HG02798 (cell line): ENCODE measurements around the gene ZNF593OS.

Source experiments
- ATAC-seq: cut with Tn5 transposase; IDR thresholded peaks from one replicate; pipeline ENCODE4 v1.9.1; 2021; ENCODE audit warnings: mild to moderate bottlenecking; ENCODE audit not compliant: unreplicated experiment, poor library complexity

Gene ZNF593OS

DNA sequence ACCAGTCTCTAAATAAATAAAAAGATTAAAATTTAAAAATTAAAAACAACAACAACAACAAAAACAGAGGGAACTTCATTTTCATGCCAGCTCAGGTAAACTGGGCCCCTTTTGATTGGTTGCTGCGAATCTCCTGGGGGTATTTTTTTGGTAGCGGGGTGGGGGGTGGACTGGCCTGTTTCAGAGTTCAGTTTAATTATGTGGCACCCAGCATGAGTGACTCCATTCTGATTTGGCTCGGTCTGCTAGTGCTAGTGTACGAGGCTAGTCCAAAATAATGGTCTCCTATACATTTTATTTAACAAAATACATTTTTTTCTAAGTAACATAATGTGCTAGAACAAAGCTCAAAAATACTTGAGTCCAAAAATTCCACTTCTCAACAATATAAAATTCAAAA is 41.9 kb downstream of the ZNF593OS start:
- no peak for ATAC-seq

DNA sequence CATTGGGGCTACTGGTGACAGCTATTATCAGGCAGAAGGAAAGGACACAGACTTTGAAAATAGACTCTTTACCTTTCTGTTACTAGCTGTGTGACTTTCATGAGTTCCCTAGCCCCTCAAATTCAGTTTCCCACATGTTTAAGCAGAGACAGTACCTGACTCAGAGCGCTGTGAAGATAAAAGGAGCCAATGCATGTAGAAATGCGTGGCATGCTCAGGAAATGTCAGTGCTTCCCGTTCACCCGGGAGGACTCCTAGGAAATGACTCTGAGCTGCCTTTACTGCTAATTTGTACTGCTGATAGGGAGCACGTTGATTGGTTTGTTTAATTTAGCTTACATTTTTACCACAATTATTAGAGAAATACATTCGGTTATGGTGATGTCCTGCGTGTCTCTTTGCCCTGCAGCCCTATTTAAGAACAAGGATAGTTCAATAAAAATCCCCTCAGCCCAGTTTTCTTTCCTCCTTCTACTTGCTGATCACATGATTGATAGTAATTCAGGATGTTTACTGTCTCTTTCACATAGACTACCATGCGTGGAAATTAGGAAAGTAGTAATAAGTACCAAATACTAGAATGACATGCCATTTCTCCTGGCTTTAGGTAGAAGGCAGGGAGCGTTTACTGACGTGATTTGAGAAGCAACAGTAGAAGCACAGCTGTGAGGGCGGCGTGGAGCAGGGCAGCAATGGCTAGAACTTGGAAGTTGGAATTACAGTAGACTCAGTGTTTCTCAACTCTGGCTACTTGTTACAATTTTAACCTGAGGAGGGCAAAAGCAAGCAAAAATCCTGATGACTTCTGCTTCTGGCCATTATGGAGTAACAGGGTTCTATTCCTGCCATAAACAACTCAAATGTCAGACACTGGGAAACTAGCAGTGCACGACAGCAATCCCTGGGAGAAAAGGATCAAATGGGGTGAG is 44.1 kb downstream of the ZNF593OS start:
- ATAC-seq: no peak

GRCh38 chr1:26126321-26127084 is 45.1 kb downstream of the ZNF593OS start:
- ATAC-seq: peak; percentile 65

- ATAC-seq: no peak
Observed at GRCh38 chr1:26125946-26126320, 45.7 kb downstream of the ZNF593OS start.

- ATAC-seq: no peak
Observed at GRCh38 chr1:26125382-26125781, 46.2 kb downstream of the ZNF593OS start.

- no peak for ATAC-seq
Observed at GRCh38 chr1:26124418-26125331, 47.0 kb downstream of the ZNF593OS start.

DNA sequence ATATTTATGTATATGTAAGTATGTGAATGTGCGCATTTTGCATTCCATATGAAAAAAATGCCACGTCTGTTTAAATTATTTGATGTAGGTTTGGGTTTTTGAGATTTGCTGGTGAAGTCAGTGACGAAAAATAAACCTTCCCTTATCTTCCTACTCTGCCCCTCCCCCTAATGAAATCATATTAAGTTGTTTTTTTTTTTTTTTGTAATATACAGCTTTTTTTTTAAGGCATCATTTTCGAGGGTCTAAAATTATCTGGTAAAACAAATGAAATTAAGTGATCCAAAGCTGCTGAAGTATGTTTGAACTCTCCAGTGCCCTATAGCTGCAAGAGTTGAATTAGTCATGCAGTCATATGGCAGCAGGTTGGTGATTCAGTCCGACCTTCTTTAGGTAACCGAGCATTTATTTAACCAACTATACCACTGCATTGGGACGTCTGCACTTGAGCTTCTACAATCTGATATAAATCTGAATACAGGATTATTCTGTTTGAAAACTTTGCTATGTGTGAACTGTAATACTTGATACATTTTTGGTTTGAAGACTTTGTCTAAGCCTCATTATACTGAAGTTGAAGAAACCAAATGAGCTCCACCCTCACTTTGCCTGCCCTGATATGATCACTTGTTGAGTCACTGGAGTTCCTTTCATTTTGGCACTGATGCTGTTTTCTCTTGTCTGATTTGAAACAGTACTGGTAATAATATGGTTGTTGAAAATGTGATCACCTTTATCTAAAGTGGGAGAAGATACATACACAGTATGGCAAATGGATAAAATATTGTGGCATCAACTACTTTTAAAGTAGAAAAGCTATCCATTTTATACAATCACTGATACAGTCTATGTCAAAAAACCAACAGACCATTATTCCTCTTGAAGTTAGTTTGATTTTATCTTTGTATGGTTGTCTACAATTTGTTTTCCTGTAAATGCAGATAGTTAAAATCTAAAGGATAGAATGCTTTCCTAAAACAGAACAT is 48.4 kb downstream of the ZNF593OS start:
- ATAC-seq: no peak

GRCh38 chr1:26121854-26122773 is 49.5 kb downstream of the ZNF593OS start:
- no peak for ATAC-seq

DNA sequence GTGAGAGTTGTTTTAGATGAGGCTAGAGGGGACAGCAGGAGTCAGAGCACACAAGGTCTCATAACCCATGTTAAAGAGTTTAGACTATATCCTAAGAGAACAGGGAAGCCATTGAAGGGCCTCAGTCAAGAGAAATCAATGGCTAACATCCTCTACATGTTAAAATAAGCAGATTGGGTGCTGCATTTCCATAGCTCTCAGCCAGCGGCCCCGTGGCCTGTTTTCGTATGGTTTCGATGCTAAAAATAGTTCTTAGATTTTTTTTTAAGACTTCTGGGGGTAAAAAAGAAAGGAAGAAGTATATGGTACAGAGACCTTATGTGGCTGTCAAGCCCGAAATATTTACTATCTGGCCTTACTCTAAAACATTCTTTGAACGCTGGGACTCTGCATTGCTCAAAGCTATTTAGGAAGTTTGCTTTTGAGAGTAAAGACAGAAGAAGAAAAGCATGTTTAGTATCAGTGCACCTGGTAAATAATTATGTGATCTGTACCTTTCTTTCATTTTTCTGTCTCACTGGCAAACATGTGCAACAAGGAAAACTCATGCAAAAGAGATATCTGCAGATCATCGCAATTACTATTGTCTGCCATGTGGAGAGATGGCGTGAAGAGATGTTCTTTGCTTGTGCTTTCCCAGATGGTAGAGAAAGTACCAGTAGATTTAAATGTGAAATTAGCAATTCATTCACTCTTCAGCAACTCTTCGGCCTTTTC is 51.6 kb downstream of the ZNF593OS start:
- no peak for ATAC-seq
